ENCODE measurements around the gene MTLN.
"Not testable (repeated sequence)": the region's sequence is repeated elsewhere in the genome, so short reads cannot be mapped to it uniquely, and the experiment has no call there.

MTLN gene

DNA sequence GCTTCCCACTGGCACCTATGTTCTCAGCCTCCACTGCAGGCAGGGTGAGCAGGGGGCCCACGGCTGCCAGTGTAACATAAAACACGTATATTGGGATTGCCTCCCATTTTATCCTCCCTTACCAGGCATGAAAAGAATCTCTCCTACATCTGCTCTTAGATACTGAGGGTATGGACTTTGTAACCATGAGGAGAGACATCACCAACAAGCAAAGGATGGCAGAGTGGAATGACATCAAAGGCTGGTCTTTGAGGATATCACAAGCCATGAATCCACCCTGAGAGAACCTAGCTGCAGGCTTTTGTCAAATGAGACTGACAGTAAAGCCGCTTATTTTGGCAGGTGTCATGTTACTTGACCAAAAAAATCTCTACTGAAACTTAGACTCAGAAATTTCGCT is 14.9 kb downstream of the MTLN start:
- Histone ChIP-seq H3K36me3 (ENCODE audit: insufficient read depth, low read length) (no peaks in the 10 kb centered on the region), H3K27ac (ENCODE audit: low read depth, low read length) (no peak overlapping the region), H3K4me1 (ENCODE audit: control insufficient read depth, insufficient read depth, low read length, unreplicated experiment) (no peaks in the 10 kb centered on the region), H3K27me3 (ENCODE audit: insufficient read depth, low read length) (no peaks in the 10 kb centered on the region), H3K4me3 (ENCODE audit: low read depth, low read length) (no peak overlapping the region), H3K79me2 (ENCODE audit: control insufficient read depth, insufficient read depth, low read length, unreplicated experiment) (no peaks in the 10 kb centered on the region), H2AFZ (ENCODE audit: low read length, unreplicated experiment) (no peak overlapping the region)

GRCh38 chr2:110190169-110190568 is 22.2 kb downstream of the MTLN start:
- not testable (repeated sequence) for H3K36me3 ChIP-seq (ENCODE audit: insufficient read depth, low read length); H3K79me2 ChIP-seq (ENCODE audit: control insufficient read depth, insufficient read depth, low read length, unreplicated experiment); H2AFZ ChIP-seq (ENCODE audit: low read length, unreplicated experiment); H3K27me3 ChIP-seq (ENCODE audit: insufficient read depth, low read length); H3K4me3 ChIP-seq (ENCODE audit: low read depth, low read length); H3K4me1 ChIP-seq (ENCODE audit: control insufficient read depth, insufficient read depth, low read length, unreplicated experiment); H3K27ac ChIP-seq (ENCODE audit: low read depth, low read length)

- H3K27ac ChIP-seq (ENCODE audit: low read depth, low read length), result no peak overlapping the region
- H3K27me3 ChIP-seq (ENCODE audit: insufficient read depth, low read length), result no peaks in the 10 kb centered on the region
- no peaks in the 10 kb centered on the region for H3K36me3 ChIP-seq (ENCODE audit: insufficient read depth, low read length)
- H3K79me2 ChIP-seq (ENCODE audit: control insufficient read depth, insufficient read depth, low read length, unreplicated experiment), result no peaks in the 10 kb centered on the region
- H2AFZ ChIP-seq (ENCODE audit: low read length, unreplicated experiment), result no peak overlapping the region
- H3K4me3 ChIP-seq (ENCODE audit: low read depth, low read length), result no peak overlapping the region
- H3K4me1 ChIP-seq (ENCODE audit: control insufficient read depth, insufficient read depth, low read length, unreplicated experiment), result no peaks in the 10 kb centered on the region
Observed at GRCh38 chr2:110182449-110182848, 29.9 kb downstream of the MTLN start.

DNA sequence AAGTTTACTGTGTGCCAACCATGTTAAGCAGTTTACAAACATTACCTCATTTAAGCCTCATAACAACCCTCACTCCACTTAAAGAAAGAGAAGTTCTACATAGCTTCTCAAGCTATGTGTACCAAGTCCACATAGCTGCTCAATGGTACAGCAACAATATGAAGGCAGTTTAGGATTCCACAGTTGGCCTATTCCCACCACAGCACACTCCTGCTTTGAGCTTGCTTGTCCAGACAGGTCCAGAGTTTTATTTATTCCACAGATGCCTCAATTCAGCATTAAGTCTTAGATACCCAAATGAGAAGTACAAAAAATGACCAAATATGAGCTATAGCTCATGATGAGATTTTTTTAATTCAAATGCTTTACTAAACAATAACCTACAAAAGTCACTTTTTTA is 32.3 kb downstream of the MTLN start:
- Histone ChIP-seq H2AFZ (ENCODE audit: low read length, unreplicated experiment) (no peak overlapping the region), H3K36me3 (ENCODE audit: insufficient read depth, low read length) (no peaks in the 10 kb centered on the region), H3K27ac (ENCODE audit: low read depth, low read length) (no peak overlapping the region), H3K4me3 (ENCODE audit: low read depth, low read length) (no peak overlapping the region), H3K4me1 (ENCODE audit: control insufficient read depth, insufficient read depth, low read length, unreplicated experiment) (no peaks in the 10 kb centered on the region), H3K79me2 (ENCODE audit: control insufficient read depth, insufficient read depth, low read length, unreplicated experiment) (no peaks in the 10 kb centered on the region), H3K27me3 (ENCODE audit: insufficient read depth, low read length) (no peaks in the 10 kb centered on the region)

DNA sequence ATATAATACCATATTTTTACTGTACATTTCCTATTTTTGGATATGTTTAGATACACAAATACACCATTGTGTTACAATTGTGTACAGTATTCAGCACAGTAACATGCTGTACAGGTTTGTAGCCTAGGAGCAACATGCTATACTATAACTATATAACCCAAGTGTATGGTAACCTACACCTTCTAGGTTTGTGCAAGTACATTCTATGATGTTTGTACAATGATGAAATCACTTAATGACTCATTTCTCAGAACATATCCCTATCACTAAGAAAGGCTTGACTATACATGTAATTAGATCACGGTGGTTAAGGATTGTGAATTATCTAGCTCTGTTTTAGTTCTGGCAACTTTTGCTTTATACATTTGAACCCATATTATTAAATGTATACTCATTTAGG is 38.8 kb downstream of the MTLN start:
- peaks cover 10% of the 10 kb centered on the region for H3K4me1 ChIP-seq (ENCODE audit: control insufficient read depth, insufficient read depth, low read length, unreplicated experiment)
- no peak overlapping the region for H2AFZ ChIP-seq (ENCODE audit: low read length, unreplicated experiment)
- H3K79me2 ChIP-seq (ENCODE audit: control insufficient read depth, insufficient read depth, low read length, unreplicated experiment), result no peaks in the 10 kb centered on the region
- no peak overlapping the region for H3K4me3 ChIP-seq (ENCODE audit: low read depth, low read length)
- no peaks in the 10 kb centered on the region for H3K27me3 ChIP-seq (ENCODE audit: insufficient read depth, low read length)
- no peak overlapping the region for H3K27ac ChIP-seq (ENCODE audit: low read depth, low read length)
- H3K36me3 ChIP-seq (ENCODE audit: insufficient read depth, low read length), result no peaks in the 10 kb centered on the region

- H3K27ac ChIP-seq (ENCODE audit: low read depth, low read length), result no peak overlapping the region
Observed at GRCh38 chr2:110172506-110172905, 39.8 kb downstream of the MTLN start.

GRCh38 chr2:110170102-110170501 is 42.2 kb downstream of the MTLN start:
- no peak overlapping the region for H3K27ac ChIP-seq (ENCODE audit: low read depth, low read length)
- no peak overlapping the region for H2AFZ ChIP-seq (ENCODE audit: low read length, unreplicated experiment)
- no peaks in the 10 kb centered on the region for H3K79me2 ChIP-seq (ENCODE audit: control insufficient read depth, insufficient read depth, low read length, unreplicated experiment)
- no peaks in the 10 kb centered on the region for H3K27me3 ChIP-seq (ENCODE audit: insufficient read depth, low read length)
- no peaks in the 10 kb centered on the region for H3K36me3 ChIP-seq (ENCODE audit: insufficient read depth, low read length)
- peaks cover 24% of the 10 kb centered on the region for H3K4me1 ChIP-seq (ENCODE audit: control insufficient read depth, insufficient read depth, low read length, unreplicated experiment)
- no peak overlapping the region for H3K4me3 ChIP-seq (ENCODE audit: low read depth, low read length)

More at GRCh38 chr2:110172506-110172905, 39.8 kb downstream of the MTLN start:
- H3K36me3 ChIP-seq (ENCODE audit: insufficient read depth, low read length), result no peaks in the 10 kb centered on the region
- no peak overlapping the region for H3K4me3 ChIP-seq (ENCODE audit: low read depth, low read length)
- H3K27me3 ChIP-seq (ENCODE audit: insufficient read depth, low read length), result no peaks in the 10 kb centered on the region
- no peak overlapping the region for H2AFZ ChIP-seq (ENCODE audit: low read length, unreplicated experiment)
- H3K79me2 ChIP-seq (ENCODE audit: control insufficient read depth, insufficient read depth, low read length, unreplicated experiment), result no peaks in the 10 kb centered on the region
- peaks cover 12% of the 10 kb centered on the region for H3K4me1 ChIP-seq (ENCODE audit: control insufficient read depth, insufficient read depth, low read length, unreplicated experiment)

- Histone ChIP-seq H3K27me3 (ENCODE audit: insufficient read depth, low read length) (no peaks in the 10 kb centered on the region), H3K27ac (ENCODE audit: low read depth, low read length) (no peak overlapping the region), H3K4me1 (ENCODE audit: control insufficient read depth, insufficient read depth, low read length, unreplicated experiment) (peaks cover 14% of the 10 kb centered on the region), H3K36me3 (ENCODE audit: insufficient read depth, low read length) (no peaks in the 10 kb centered on the region), H2AFZ (ENCODE audit: low read length, unreplicated experiment) (no peak overlapping the region), H3K79me2 (ENCODE audit: control insufficient read depth, insufficient read depth, low read length, unreplicated experiment) (no peaks in the 10 kb centered on the region), H3K4me3 (ENCODE audit: low read depth, low read length) (no peak overlapping the region)
Observed at GRCh38 chr2:110167326-110168000, 44.9 kb downstream of the MTLN start.

GRCh38 chr2:110166266-110166665 is 46.1 kb downstream of the MTLN start:
- H2AFZ ChIP-seq (ENCODE audit: low read length, unreplicated experiment), result no peak overlapping the region
- no peaks in the 10 kb centered on the region for H3K79me2 ChIP-seq (ENCODE audit: control insufficient read depth, insufficient read depth, low read length, unreplicated experiment)
- peaks cover 14% of the 10 kb centered on the region for H3K4me1 ChIP-seq (ENCODE audit: control insufficient read depth, insufficient read depth, low read length, unreplicated experiment)
- H3K4me3 ChIP-seq (ENCODE audit: low read depth, low read length), result no peak overlapping the region
- no peak overlapping the region for H3K27ac ChIP-seq (ENCODE audit: low read depth, low read length)
- H3K27me3 ChIP-seq (ENCODE audit: insufficient read depth, low read length), result no peaks in the 10 kb centered on the region
- H3K36me3 ChIP-seq (ENCODE audit: insufficient read depth, low read length), result no peaks in the 10 kb centered on the region
